HepG2 (cell line): ENCODE measurements around the gene HK2. TPM values are rescaled to one million over a fixed set of nuclear protein-coding genes. Genes with fewer than 3 reads are reported as not detected.

ENCODE experiments used
- ATAC-seq: fragments of 200-7000 bp; cut with Tn5 transposase; 3 replicates; pipeline ENCODE4 v1.9.1; 2020; ENCODE audit warnings: mild to moderate bottlenecking, moderate library complexity
- BruUV-seq: library from RNA; stranded (reverse); fragments of 400-500 nt; replicated peaks from 2 replicates; lab custom pipeline; 2021; lab: Mats Ljungman, UMichigan
- CTCF ChIA-PET: fragments of 300-600 bp; formaldehyde crosslinking; extraction: SDS; loops from one replicate; lab custom pipeline; 2021; ENCODE audit warnings: low total read pairs, inconsistent platforms, low intra/inter-chr PET ratio; lab: Yijun Ruan, JAX
- POLR2A ChIA-PET: fragments of 350-600 bp; sonication (Branson Sonifier 250); formaldehyde crosslinking; loops from one replicate; lab custom pipeline; 2020; ENCODE audit warnings: antibody characterized with exemption, inconsistent platforms; lab: Yijun Ruan, JAX
- DNase-seq: peaks from one replicate; pipeline ENCODE4 v3.0.0-alpha.2; 2015; ENCODE audit warnings: low spot score
- FAIRE-seq: peaks from 3 replicates; lab custom pipeline; 2011; peaks lifted over from hg19 to GRCh38; lab: Jason Lieb, UNC
- H2AFZ ChIP-seq: one replicate; pipeline ENCODE4 v1.6.1; 2011; ENCODE audit warnings: low read length, inconsistent platforms
- H3K27ac ChIP-seq: fragments of 300-600 bp; 3 replicates; pipeline ENCODE4 v1.8.0; 2011; ENCODE audit warnings: mixed run types, mild to moderate bottlenecking, mixed read lengths, low read length, inconsistent platforms; ENCODE audit not compliant: insufficient read depth; ENCODE audit errors: extremely low read length
- H3K27me3 ChIP-seq, 2 experiments: fragments of 200-600 bp in 1 of 2; 2 replicates in 1 of 2; 3 replicates in 1 of 2; pipeline versions ENCODE4 v1.6.0 to v1.8.0; 2011; ENCODE audit warnings: low read length in 2 of 2, mild to moderate bottlenecking in 2 of 2, moderate library complexity in 2 of 2, inconsistent platforms in 1 of 2; ENCODE audit not compliant: insufficient read depth in 2 of 2, control insufficient read depth in 1 of 2
- H3K36me3 ChIP-seq, 2 experiments: fragments of 200-600 bp in 1 of 2; replicated peaks in 1 of 2; 2 replicates in 1 of 2; 3 replicates in 1 of 2; pipeline versions ENCODE4 v1.5.1 to v1.8.0; 2011; ENCODE audit warnings: low read length in 2 of 2, inconsistent platforms in 1 of 2; ENCODE audit not compliant: insufficient read depth in 2 of 2, control insufficient read depth in 1 of 2
- H3K4me1 ChIP-seq: 2 replicates; pipeline ENCODE4 v1.5.1; 2012; ENCODE audit warnings: low read length, inconsistent platforms; ENCODE audit not compliant: insufficient read depth
- H3K4me2 ChIP-seq: 2 replicates; pipeline ENCODE4 v1.6.0; 2011; ENCODE audit warnings: low read depth, low read length, inconsistent platforms
- H3K4me3 ChIP-seq, 3 experiments: fragments of 200-600 bp in 1 of 3; sonication (generic), shearing (Covaris generic) in 1 of 3; replicated peaks in 1 of 3; 2 replicates each; pipeline ENCODE4 v1.5.1; 2011 to 2016; ENCODE audit warnings: low read length in 3 of 3, inconsistent platforms in 2 of 3, low read depth in 2 of 3, mild to moderate bottlenecking in 2 of 3, control low read depth in 1 of 3, mixed read lengths in 1 of 3; ENCODE audit not compliant: insufficient read depth in 1 of 3
- H3K79me2 ChIP-seq: one replicate; pipeline ENCODE4 v1.6.1; 2011; ENCODE audit warnings: low read length, inconsistent platforms; ENCODE audit not compliant: insufficient read depth
- H3K9ac ChIP-seq: 2 replicates; pipeline ENCODE4 v1.6.0; 2011; ENCODE audit warnings: mild to moderate bottlenecking, low read depth, low read length, inconsistent platforms; ENCODE audit not compliant: insufficient read depth
- H3K9me3 ChIP-seq: 2 replicates; pipeline ENCODE4 v1.5.1; 2012; ENCODE audit warnings: mild to moderate bottlenecking, low read length
- H4K20me1 ChIP-seq: 2 replicates; pipeline ENCODE4 v1.6.0; 2011; ENCODE audit warnings: inconsistent platforms, mild to moderate bottlenecking, low read length, moderate library complexity; ENCODE audit not compliant: insufficient read depth
- HMG20A ChIP-seq: IDR thresholded peaks from 2 replicates; pipeline ENCODE4 v1.6.1; 2016; ENCODE audit warnings: borderline replicate concordance
- HOXA7 ChIP-seq: sonication (generic); formaldehyde crosslinking; IDR thresholded peaks from 2 replicates; pipeline ENCODE4 v1.8.1; 2022; ENCODE audit warnings: mild to moderate bottlenecking, missing genetic modification reagents, moderate library complexity
- NFKBIZ ChIP-seq: IDR thresholded peaks from 2 replicates; pipeline ENCODE4 v1.6.1; 2018; ENCODE audit warnings: missing genetic modification reagents, missing compliant biosample characterization
- PCBP2 ChIP-seq: fragments of 200-400 bp; formaldehyde crosslinking; optimal IDR thresholded peaks from 2 replicates; pipeline ENCODE3; 2018; ENCODE audit warnings: low read length, low read depth; ENCODE audit not compliant: poor library complexity, severe bottlenecking
- PHF21A ChIP-seq: sonication (generic); formaldehyde crosslinking; IDR thresholded peaks from 2 replicates; pipeline ENCODE4 v1.5.0; 2020; ENCODE audit warnings: mild to moderate bottlenecking, missing genetic modification reagents
- POLR2A ChIP-seq, 2 experiments: IDR thresholded peaks; 2 replicates each; pipeline ENCODE4 v1.6.1; 2011; ENCODE audit warnings: low read depth in 2 of 2, low read length in 2 of 2, mild to moderate bottlenecking in 1 of 2, moderate library complexity in 1 of 2; ENCODE audit not compliant: insufficient read depth in 1 of 2
- POLR2G ChIP-seq: fragments of 200-400 bp; formaldehyde crosslinking; IDR thresholded peaks from 2 replicates; pipeline ENCODE4 v1.6.1; 2018; ENCODE audit warnings: mild to moderate bottlenecking, low read depth, low read length, moderate library complexity
- XRCC5 ChIP-seq: fragments of 200-400 bp; formaldehyde crosslinking; optimal IDR thresholded peaks from 2 replicates; pipeline ENCODE3; 2017; ENCODE audit warnings: mild to moderate bottlenecking, low read length
- ZFP36L1 ChIP-seq: sonication (generic); formaldehyde crosslinking; IDR thresholded peaks from 2 replicates; pipeline ENCODE4 v1.8.0; 2022; ENCODE audit warnings: mild to moderate bottlenecking, missing genetic modification reagents, moderate library complexity
- ZNF274 ChIP-seq: sonication (generic); formaldehyde crosslinking; IDR thresholded peaks from 2 replicates; pipeline ENCODE4 v1.5.1; 2020; ENCODE audit warnings: mild to moderate bottlenecking, missing genetic modification reagents
- ZNF546 ChIP-seq: sonication (generic); formaldehyde crosslinking; conservative IDR thresholded peaks from 2 replicates; pipeline ENCODE4 v1.8.1; 2023; ENCODE audit warnings: mild to moderate bottlenecking, missing genetic modification reagents
- ZNF766 ChIP-seq: sonication (generic); formaldehyde crosslinking; IDR thresholded peaks from 2 replicates; pipeline ENCODE4 v1.5.0; 2020; ENCODE audit warnings: missing genetic modification reagents, borderline replicate concordance
- WGBS: methylation state at CpG from one replicate; pipeline ENCODE4 v1.1.6; 2017; ENCODE audit warnings: low lambda C conversion rate; 5-methylcytosine and 5-hydroxymethylcytosine counted together
- in situ Hi-C: cut with HindIII; loops from 2 replicates; pipeline ENCODE4 v1.10.0; 2017; ENCODE audit warnings: low pct_unique_long_range_greater_than_20kb; ENCODE audit not compliant: extremely low pct_ligation_motif_present
- intact Hi-C: fragments of 100-400 bp; cut with micrococcal nuclease; formaldehyde crosslinking; loops from one replicate; pipeline ENCODE4 v1.10.0; 2022; ENCODE audit not compliant: unreplicated experiment
- polyA plus RNA-seq, 8 experiments: library from polyadenylated mRNA; depleted of rRNA in 3 of 8; stranded (reverse) in 7 of 8; unstranded in 1 of 8; fragments of >200 nt; fragmentation: Illumina TruSeq in 4 of 8; extraction: Trizol in 4 of 8; gene quantifications; 2 replicates each; pipeline versions ENCODE4 v1.2.1 to v1.2.3, GENCODE V29; 2011 to 2016; ENCODE audit warnings: low read depth in 4 of 8, missing spikeins in 1 of 8, mixed read lengths in 1 of 8; ENCODE audit not compliant: insufficient read depth in 1 of 8
- total RNA-seq, 5 experiments: library from RNA; depleted of rRNA; stranded (reverse); fragments of >200 nt; fragmentation: Illumina TruSeq; extraction: Trizol; gene quantifications; 2 replicates each; pipeline ENCODE4 v1.2.3, GENCODE V29; 2016; ENCODE audit warnings: low read depth in 1 of 5
- TF ChIP-seq, protein P1 (sequence below): sonication (generic); formaldehyde crosslinking; IDR thresholded peaks from 2 replicates; pipeline ENCODE4 v1.4.0; 2020; ENCODE audit warnings: missing genetic modification reagents, borderline replicate concordance
- TF ChIP-seq, protein P2 (sequence below): sonication (generic); formaldehyde crosslinking; IDR thresholded peaks from 2 replicates; pipeline ENCODE4 v1.5.1; 2020; ENCODE audit warnings: missing genetic modification reagents, mild to moderate bottlenecking, borderline replicate concordance
- TF ChIP-seq, protein P3 (sequence below): sonication (generic); formaldehyde crosslinking; conservative IDR thresholded peaks from 2 replicates; pipeline ENCODE4 v1.8.0; 2022; ENCODE audit warnings: low read depth, missing genetic modification reagents
- TF ChIP-seq, protein P4 (sequence below): sonication (generic); formaldehyde crosslinking; IDR thresholded peaks from 2 replicates; pipeline ENCODE4 v1.5.0; 2020; ENCODE audit warnings: missing genetic modification reagents, mild to moderate bottlenecking, borderline replicate concordance

The HK2 gene
- total and polyA plus RNA-seq, 2 of the 13 experiments (the other 11 are each of a cell fraction or from before 2014, with no cell fraction given), result 13.2 to 101 TPM

DNA sequence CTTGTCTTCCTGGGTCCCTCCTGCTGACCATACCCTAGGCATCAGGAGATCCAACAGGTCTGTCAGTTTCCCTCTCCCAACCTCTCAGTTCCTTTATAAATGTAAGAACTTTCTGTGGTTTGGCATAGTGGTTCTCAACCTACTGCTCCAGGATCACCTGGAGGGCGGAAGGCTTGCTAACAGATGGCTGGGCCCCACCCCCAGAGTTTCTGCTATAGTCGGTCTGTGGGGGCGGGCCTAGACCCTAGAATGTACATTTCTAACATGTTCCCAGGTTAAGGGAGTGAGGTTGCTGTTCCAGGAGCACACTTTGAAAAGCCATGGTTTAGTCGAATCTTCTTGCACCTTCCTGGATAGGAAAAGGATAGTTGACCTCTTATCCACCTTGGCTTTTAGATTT lies 37.0 kb downstream of the HK2 start:
- no peak overlapping the region for H3K4me2 ChIP-seq
- DNase-seq, result no peak
- in situ Hi-C loops (loop anchor here (5.0 to 10.0 kb wide), 2 partner anchors 109 to 176 kb away; no protein-coding TSS in a partner anchor), intact Hi-C loops (no loop called here)
- CTCF ChIA-PET, result interaction anchor here (1.0 kb wide), 1 partner anchor 156 kb away, joined by 3 read pairs; no protein-coding TSS in a partner anchor
- 100% methylated on average over 4 of the region's 4 CpGs for WGBS
- no peaks in the 10 kb centered on the region for H3K9me3 ChIP-seq
- peaks cover 43% of the 10 kb centered on the region for H3K79me2 ChIP-seq
- ATAC-seq, result no peak
- BruUV-seq, result no TSS peak
- no peak for FAIRE-seq
- no peaks in the 10 kb centered on the region for H3K27me3 ChIP-seq
- peaks cover 46% of the 10 kb centered on the region for H4K20me1 ChIP-seq
- no peak overlapping the region for H3K9ac ChIP-seq
- POLR2A ChIA-PET, result no interaction called here
- H2AFZ ChIP-seq, result no peak overlapping the region
- H3K4me1 ChIP-seq, result peaks cover 6% of the 10 kb centered on the region
- TF ChIP-seq POLR2A (IDR thresholded peaks at IDR 0.05; ENCODE audit: insufficient read depth in 1 of 2, low read depth in 2 of 2, low read length in 2 of 2) (0 out of 4 replicates have a peak, but pooled peaks of 1 of the 2 experiments have one; percentile 13), PCBP2 (no peak), ZNF274 (no peak), NFKBIZ (CRISPR knock-in tag) (no peak), ZNF766 (CRISPR knock-in tag) (no peak), HOXA7 (no peak), XRCC5 (no peak), HMG20A (CRISPR knock-in tag) (no peak), ZFP36L1 (CRISPR knock-in tag) (no peak), POLR2G (0 out of 2 replicates have a peak, but pooled peaks have one; percentile 7), PHF21A (CRISPR knock-in tag) (no peak), ZNF546 (CRISPR knock-in tag) (no peak)
- TF ChIP-seq, protein P1, sequence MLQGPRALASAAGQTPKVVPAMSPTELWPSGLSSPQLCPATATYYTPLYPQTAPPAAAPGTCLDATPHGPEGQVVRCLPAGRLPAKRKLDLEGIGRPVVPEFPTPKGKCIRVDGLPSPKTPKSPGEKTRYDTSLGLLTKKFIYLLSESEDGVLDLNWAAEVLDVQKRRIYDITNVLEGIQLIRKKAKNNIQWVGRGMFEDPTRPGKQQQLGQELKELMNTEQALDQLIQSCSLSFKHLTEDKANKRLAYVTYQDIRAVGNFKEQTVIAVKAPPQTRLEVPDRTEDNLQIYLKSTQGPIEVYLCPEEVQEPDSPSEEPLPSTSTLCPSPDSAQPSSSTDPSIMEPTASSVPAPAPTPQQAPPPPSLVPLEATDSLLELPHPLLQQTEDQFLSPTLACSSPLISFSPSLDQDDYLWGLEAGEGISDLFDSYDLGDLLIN (CRISPR knock-in tag), result no peak
- TF ChIP-seq, protein P2, sequence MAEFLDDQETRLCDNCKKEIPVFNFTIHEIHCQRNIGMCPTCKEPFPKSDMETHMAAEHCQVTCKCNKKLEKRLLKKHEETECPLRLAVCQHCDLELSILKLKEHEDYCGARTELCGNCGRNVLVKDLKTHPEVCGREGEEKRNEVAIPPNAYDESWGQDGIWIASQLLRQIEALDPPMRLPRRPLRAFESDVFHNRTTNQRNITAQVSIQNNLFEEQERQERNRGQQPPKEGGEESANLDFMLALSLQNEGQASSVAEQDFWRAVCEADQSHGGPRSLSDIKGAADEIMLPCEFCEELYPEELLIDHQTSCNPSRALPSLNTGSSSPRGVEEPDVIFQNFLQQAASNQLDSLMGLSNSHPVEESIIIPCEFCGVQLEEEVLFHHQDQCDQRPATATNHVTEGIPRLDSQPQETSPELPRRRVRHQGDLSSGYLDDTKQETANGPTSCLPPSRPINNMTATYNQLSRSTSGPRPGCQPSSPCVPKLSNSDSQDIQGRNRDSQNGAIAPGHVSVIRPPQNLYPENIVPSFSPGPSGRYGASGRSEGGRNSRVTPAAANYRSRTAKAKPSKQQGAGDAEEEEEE (CRISPR knock-in tag), result no peak
- TF ChIP-seq, protein P3, sequence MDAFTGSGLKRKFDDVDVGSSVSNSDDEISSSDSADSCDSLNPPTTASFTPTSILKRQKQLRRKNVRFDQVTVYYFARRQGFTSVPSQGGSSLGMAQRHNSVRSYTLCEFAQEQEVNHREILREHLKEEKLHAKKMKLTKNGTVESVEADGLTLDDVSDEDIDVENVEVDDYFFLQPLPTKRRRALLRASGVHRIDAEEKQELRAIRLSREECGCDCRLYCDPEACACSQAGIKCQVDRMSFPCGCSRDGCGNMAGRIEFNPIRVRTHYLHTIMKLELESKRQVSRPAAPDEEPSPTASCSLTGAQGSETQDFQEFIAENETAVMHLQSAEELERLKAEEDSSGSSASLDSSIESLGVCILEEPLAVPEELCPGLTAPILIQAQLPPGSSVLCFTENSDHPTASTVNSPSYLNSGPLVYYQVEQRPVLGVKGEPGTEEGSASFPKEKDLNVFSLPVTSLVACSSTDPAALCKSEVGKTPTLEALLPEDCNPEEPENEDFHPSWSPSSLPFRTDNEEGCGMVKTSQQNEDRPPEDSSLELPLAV (CRISPR knock-in tag), result no peak
- TF ChIP-seq, protein P4, sequence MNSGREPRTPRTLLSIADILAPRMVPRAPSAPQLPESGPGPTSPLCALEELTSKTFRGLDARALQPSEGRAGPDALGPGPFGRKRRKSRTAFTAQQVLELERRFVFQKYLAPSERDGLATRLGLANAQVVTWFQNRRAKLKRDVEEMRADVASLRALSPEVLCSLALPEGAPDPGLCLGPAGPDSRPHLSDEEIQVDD, result no peak
- peaks cover 77 to 98% of the 10 kb centered on the region in 2 experiments for H3K36me3 ChIP-seq
- no peak overlapping the region for H3K27ac ChIP-seq
- no peak overlapping the region for H3K4me3 ChIP-seq
